HepG2 (cell line): ENCODE measurements around the gene GOLT1A. TPM values are rescaled to one million over a fixed set of nuclear protein-coding genes. Genes with fewer than 3 reads are reported as not detected.

ENCODE experiments used
- ATAC-seq: fragments of 200-7000 bp; cut with Tn5 transposase; 3 replicates; pipeline ENCODE4 v1.9.1; 2020; ENCODE audit warnings: mild to moderate bottlenecking, moderate library complexity
- BruUV-seq: library from RNA; stranded (reverse); fragments of 400-500 nt; replicated peaks from 2 replicates; lab custom pipeline; 2021; lab: Mats Ljungman, UMichigan
- CTCF ChIA-PET: fragments of 300-600 bp; formaldehyde crosslinking; extraction: SDS; loops from one replicate; lab custom pipeline; 2021; ENCODE audit warnings: low total read pairs, inconsistent platforms, low intra/inter-chr PET ratio; lab: Yijun Ruan, JAX
- POLR2A ChIA-PET: fragments of 350-600 bp; sonication (Branson Sonifier 250); formaldehyde crosslinking; loops from one replicate; lab custom pipeline; 2020; ENCODE audit warnings: antibody characterized with exemption, inconsistent platforms; lab: Yijun Ruan, JAX
- DNase-seq: peaks from one replicate; pipeline ENCODE4 v3.0.0-alpha.2; 2015; ENCODE audit warnings: low spot score
- FAIRE-seq: peaks from 3 replicates; lab custom pipeline; 2011; peaks lifted over from hg19 to GRCh38; lab: Jason Lieb, UNC
- H2AFZ ChIP-seq: one replicate; pipeline ENCODE4 v1.6.1; 2011; ENCODE audit warnings: low read length, inconsistent platforms
- H3K27ac ChIP-seq: fragments of 300-600 bp; 3 replicates; pipeline ENCODE4 v1.8.0; 2011; ENCODE audit warnings: mixed run types, mild to moderate bottlenecking, mixed read lengths, low read length, inconsistent platforms; ENCODE audit not compliant: insufficient read depth; ENCODE audit errors: extremely low read length
- H3K27me3 ChIP-seq, 2 experiments: fragments of 200-600 bp in 1 of 2; 2 replicates in 1 of 2; 3 replicates in 1 of 2; pipeline versions ENCODE4 v1.6.0 to v1.8.0; 2011; ENCODE audit warnings: low read length in 2 of 2, mild to moderate bottlenecking in 2 of 2, moderate library complexity in 2 of 2, inconsistent platforms in 1 of 2; ENCODE audit not compliant: insufficient read depth in 2 of 2, control insufficient read depth in 1 of 2
- H3K36me3 ChIP-seq, 2 experiments: fragments of 200-600 bp in 1 of 2; replicated peaks in 1 of 2; 2 replicates in 1 of 2; 3 replicates in 1 of 2; pipeline versions ENCODE4 v1.5.1 to v1.8.0; 2011; ENCODE audit warnings: low read length in 2 of 2, inconsistent platforms in 1 of 2; ENCODE audit not compliant: insufficient read depth in 2 of 2, control insufficient read depth in 1 of 2
- H3K4me1 ChIP-seq: 2 replicates; pipeline ENCODE4 v1.5.1; 2012; ENCODE audit warnings: low read length, inconsistent platforms; ENCODE audit not compliant: insufficient read depth
- H3K4me2 ChIP-seq: 2 replicates; pipeline ENCODE4 v1.6.0; 2011; ENCODE audit warnings: low read depth, low read length, inconsistent platforms
- H3K4me3 ChIP-seq, 3 experiments: fragments of 200-600 bp in 1 of 3; sonication (generic), shearing (Covaris generic) in 1 of 3; replicated peaks in 1 of 3; 2 replicates each; pipeline ENCODE4 v1.5.1; 2011 to 2016; ENCODE audit warnings: low read length in 3 of 3, inconsistent platforms in 2 of 3, low read depth in 2 of 3, mild to moderate bottlenecking in 2 of 3, control low read depth in 1 of 3, mixed read lengths in 1 of 3; ENCODE audit not compliant: insufficient read depth in 1 of 3
- H3K79me2 ChIP-seq: one replicate; pipeline ENCODE4 v1.6.1; 2011; ENCODE audit warnings: low read length, inconsistent platforms; ENCODE audit not compliant: insufficient read depth
- H3K9ac ChIP-seq: 2 replicates; pipeline ENCODE4 v1.6.0; 2011; ENCODE audit warnings: mild to moderate bottlenecking, low read depth, low read length, inconsistent platforms; ENCODE audit not compliant: insufficient read depth
- H3K9me3 ChIP-seq: 2 replicates; pipeline ENCODE4 v1.5.1; 2012; ENCODE audit warnings: mild to moderate bottlenecking, low read length
- H4K20me1 ChIP-seq: 2 replicates; pipeline ENCODE4 v1.6.0; 2011; ENCODE audit warnings: inconsistent platforms, mild to moderate bottlenecking, low read length, moderate library complexity; ENCODE audit not compliant: insufficient read depth
- GTF2F1 ChIP-seq: fragments of 150-350 bp; IDR thresholded peaks from 2 replicates; pipeline ENCODE4 v1.6.1; 2014; ENCODE audit warnings: low read length
- HCFC1 ChIP-seq: fragments of 150-350 bp; IDR thresholded peaks from 2 replicates; pipeline ENCODE4 v1.6.1; 2014; ENCODE audit warnings: low read depth, low read length
- ISL2 ChIP-seq: sonication (generic); formaldehyde crosslinking; IDR thresholded peaks from 2 replicates; pipeline ENCODE4 v1.5.0; 2020; ENCODE audit warnings: missing genetic modification reagents
- NKX3-1 ChIP-seq: sonication (generic); formaldehyde crosslinking; IDR thresholded peaks from 2 replicates; pipeline ENCODE4 v1.5.0; 2020; ENCODE audit warnings: missing genetic modification reagents
- NPAS2 ChIP-seq: sonication (generic); formaldehyde crosslinking; IDR thresholded peaks from 2 replicates; pipeline ENCODE4 v1.8.0; 2022; ENCODE audit warnings: mild to moderate bottlenecking, missing genetic modification reagents, borderline replicate concordance
- PAWR ChIP-seq: sonication (generic); formaldehyde crosslinking; IDR thresholded peaks from 2 replicates; pipeline ENCODE4 v1.4.0; 2020; ENCODE audit warnings: missing genetic modification reagents, mild to moderate bottlenecking, borderline replicate concordance
- POGZ ChIP-seq: sonication (generic); formaldehyde crosslinking; IDR thresholded peaks from 2 replicates; pipeline ENCODE4 v1.4.0; 2020; ENCODE audit warnings: mild to moderate bottlenecking, missing genetic modification reagents
- PRPF4 ChIP-seq: fragments of 200-400 bp; formaldehyde crosslinking; IDR thresholded peaks from 2 replicates; pipeline ENCODE4 v1.6.1; 2016; ENCODE audit warnings: low read length, low read depth; ENCODE audit not compliant: poor library complexity, severe bottlenecking
- SMAD9 ChIP-seq: sonication (generic); formaldehyde crosslinking; IDR thresholded peaks from 2 replicates; pipeline ENCODE4 v1.5.1; 2020; ENCODE audit warnings: mild to moderate bottlenecking, missing genetic modification reagents
- ZNF281 ChIP-seq: sonication (generic); formaldehyde crosslinking; IDR thresholded peaks from 2 replicates; pipeline ENCODE4 v1.4.0; 2020; ENCODE audit warnings: missing genetic modification reagents, borderline replicate concordance
- ZNF333 ChIP-seq: sonication (generic); formaldehyde crosslinking; IDR thresholded peaks from 2 replicates; pipeline ENCODE4 v1.4.0; 2020; ENCODE audit warnings: mild to moderate bottlenecking, missing genetic modification reagents, borderline replicate concordance
- ZNF883 ChIP-seq: sonication (generic); formaldehyde crosslinking; IDR thresholded peaks from 2 replicates; pipeline ENCODE4 v1.5.1; 2020; ENCODE audit warnings: mild to moderate bottlenecking, missing genetic modification reagents; ENCODE audit errors: not compliant biosample characterization
- WGBS: methylation state at CpG from one replicate; pipeline ENCODE4 v1.1.6; 2017; ENCODE audit warnings: low lambda C conversion rate; 5-methylcytosine and 5-hydroxymethylcytosine counted together
- in situ Hi-C: cut with HindIII; loops from 2 replicates; pipeline ENCODE4 v1.10.0; 2017; ENCODE audit warnings: low pct_unique_long_range_greater_than_20kb; ENCODE audit not compliant: extremely low pct_ligation_motif_present
- intact Hi-C: fragments of 100-400 bp; cut with micrococcal nuclease; formaldehyde crosslinking; loops from one replicate; pipeline ENCODE4 v1.10.0; 2022; ENCODE audit not compliant: unreplicated experiment
- polyA plus RNA-seq, 8 experiments: library from polyadenylated mRNA; depleted of rRNA in 3 of 8; stranded (reverse) in 7 of 8; unstranded in 1 of 8; fragments of >200 nt; fragmentation: Illumina TruSeq in 4 of 8; extraction: Trizol in 4 of 8; gene quantifications; 2 replicates each; pipeline versions ENCODE4 v1.2.1 to v1.2.3, GENCODE V29; 2011 to 2016; ENCODE audit warnings: low read depth in 4 of 8, missing spikeins in 1 of 8, mixed read lengths in 1 of 8; ENCODE audit not compliant: insufficient read depth in 1 of 8
- total RNA-seq, 5 experiments: library from RNA; depleted of rRNA; stranded (reverse); fragments of >200 nt; fragmentation: Illumina TruSeq; extraction: Trizol; gene quantifications; 2 replicates each; pipeline ENCODE4 v1.2.3, GENCODE V29; 2016; ENCODE audit warnings: low read depth in 1 of 5
- TF ChIP-seq, protein P1 (sequence below): sonication (generic); formaldehyde crosslinking; IDR thresholded peaks from 2 replicates; pipeline ENCODE4 v1.4.0; 2020; ENCODE audit warnings: missing genetic modification reagents
- TF ChIP-seq, protein P2 (sequence below): IDR thresholded peaks from 2 replicates; pipeline ENCODE4 v1.4.0; 2020; ENCODE audit warnings: mild to moderate bottlenecking, missing genetic modification reagents

Gene GOLT1A
- total and polyA plus RNA-seq, 2 of the 13 experiments (the other 11 are each of a cell fraction or from before 2014, with no cell fraction given), result 25.8 to 28.0 TPM

DNA sequence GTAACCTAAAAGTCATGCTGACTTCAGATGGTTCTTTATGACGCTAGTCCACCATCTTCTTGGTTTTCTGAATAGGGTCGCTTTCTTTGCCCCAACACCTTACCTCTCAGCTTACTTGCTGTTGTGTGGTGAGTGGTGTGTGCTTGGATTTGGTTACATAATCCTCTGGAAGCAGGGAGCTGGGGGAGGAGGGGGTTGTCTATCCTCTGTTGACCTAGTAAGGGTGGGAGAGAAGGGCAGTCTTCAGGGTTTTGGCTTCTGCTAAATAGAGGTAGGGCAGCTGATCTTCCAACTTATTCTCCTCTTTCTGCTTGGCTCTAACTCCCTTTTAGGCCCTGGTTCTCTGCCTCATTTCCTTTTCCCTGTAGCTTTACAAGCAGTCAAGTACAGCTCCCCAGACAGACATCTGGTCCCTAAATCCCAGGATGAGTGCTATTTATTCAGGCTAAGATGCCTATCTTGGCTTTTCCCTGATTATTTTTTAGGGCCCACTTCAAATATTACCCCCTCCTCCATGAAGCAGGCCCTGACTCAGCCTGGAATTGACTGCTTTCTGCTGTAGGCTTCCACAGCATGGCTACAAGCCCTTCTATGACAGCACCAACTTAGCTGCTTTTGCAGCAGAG, 41.3 kb downstream of the GOLT1A start:
- Histone ChIP-seq H2AFZ (no peak overlapping the region), H4K20me1 (no peaks in the 10 kb centered on the region), H3K9ac (no peak overlapping the region), H3K27ac (no peak overlapping the region), H3K4me2 (no peak overlapping the region), H3K36me3 (no peaks in the 10 kb centered on the region), H3K79me2 (no peaks in the 10 kb centered on the region), H3K4me1 (peaks cover 24% of the 10 kb centered on the region), H3K4me3 (no peak overlapping the region), H3K9me3 (peaks cover 25% of the 10 kb centered on the region), H3K27me3 (0 out of 5 replicates have a peak, but pooled peaks cover 0 to 7% of the 10 kb centered on the region in 2 experiments)
- ATAC-seq (no peak), FAIRE-seq (no peak), DNase-seq (no peak)
- POLR2A ChIA-PET, result no interaction called here
- WGBS, result 59% methylated on average over 2 of the region's 2 CpGs
- in situ Hi-C loops, result no loop called here
- BruUV-seq, result no TSS peak
- CTCF ChIA-PET, result no interaction called here
- intact Hi-C loops, result no loop called here
- TF ChIP-seq PAWR (CRISPR knock-in tag) (no peak), POGZ (CRISPR knock-in tag) (no peak), HCFC1 (no peak), ISL2 (no peak), ZNF883 (no peak), ZNF281 (CRISPR knock-in tag) (no peak), ZNF333 (CRISPR knock-in tag) (no peak), GTF2F1 (no peak), NPAS2 (CRISPR knock-in tag) (no peak), PRPF4 (no peak), NKX3-1 (no peak), SMAD9 (no peak)
- TF ChIP-seq, protein P1, sequence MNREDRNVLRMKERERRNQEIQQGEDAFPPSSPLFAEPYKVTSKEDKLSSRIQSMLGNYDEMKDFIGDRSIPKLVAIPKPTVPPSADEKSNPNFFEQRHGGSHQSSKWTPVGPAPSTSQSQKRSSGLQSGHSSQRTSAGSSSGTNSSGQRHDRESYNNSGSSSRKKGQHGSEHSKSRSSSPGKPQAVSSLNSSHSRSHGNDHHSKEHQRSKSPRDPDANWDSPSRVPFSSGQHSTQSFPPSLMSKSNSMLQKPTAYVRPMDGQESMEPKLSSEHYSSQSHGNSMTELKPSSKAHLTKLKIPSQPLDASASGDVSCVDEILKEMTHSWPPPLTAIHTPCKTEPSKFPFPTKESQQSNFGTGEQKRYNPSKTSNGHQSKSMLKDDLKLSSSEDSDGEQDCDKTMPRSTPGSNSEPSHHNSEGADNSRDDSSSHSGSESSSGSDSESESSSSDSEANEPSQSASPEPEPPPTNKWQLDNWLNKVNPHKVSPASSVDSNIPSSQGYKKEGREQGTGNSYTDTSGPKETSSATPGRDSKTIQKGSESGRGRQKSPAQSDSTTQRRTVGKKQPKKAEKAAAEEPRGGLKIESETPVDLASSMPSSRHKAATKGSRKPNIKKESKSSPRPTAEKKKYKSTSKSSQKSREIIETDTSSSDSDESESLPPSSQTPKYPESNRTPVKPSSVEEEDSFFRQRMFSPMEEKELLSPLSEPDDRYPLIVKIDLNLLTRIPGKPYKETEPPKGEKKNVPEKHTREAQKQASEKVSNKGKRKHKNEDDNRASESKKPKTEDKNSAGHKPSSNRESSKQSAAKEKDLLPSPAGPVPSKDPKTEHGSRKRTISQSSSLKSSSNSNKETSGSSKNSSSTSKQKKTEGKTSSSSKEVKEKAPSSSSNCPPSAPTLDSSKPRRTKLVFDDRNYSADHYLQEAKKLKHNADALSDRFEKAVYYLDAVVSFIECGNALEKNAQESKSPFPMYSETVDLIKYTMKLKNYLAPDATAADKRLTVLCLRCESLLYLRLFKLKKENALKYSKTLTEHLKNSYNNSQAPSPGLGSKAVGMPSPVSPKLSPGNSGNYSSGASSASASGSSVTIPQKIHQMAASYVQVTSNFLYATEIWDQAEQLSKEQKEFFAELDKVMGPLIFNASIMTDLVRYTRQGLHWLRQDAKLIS (CRISPR knock-in tag), result no peak
- TF ChIP-seq, protein P2, sequence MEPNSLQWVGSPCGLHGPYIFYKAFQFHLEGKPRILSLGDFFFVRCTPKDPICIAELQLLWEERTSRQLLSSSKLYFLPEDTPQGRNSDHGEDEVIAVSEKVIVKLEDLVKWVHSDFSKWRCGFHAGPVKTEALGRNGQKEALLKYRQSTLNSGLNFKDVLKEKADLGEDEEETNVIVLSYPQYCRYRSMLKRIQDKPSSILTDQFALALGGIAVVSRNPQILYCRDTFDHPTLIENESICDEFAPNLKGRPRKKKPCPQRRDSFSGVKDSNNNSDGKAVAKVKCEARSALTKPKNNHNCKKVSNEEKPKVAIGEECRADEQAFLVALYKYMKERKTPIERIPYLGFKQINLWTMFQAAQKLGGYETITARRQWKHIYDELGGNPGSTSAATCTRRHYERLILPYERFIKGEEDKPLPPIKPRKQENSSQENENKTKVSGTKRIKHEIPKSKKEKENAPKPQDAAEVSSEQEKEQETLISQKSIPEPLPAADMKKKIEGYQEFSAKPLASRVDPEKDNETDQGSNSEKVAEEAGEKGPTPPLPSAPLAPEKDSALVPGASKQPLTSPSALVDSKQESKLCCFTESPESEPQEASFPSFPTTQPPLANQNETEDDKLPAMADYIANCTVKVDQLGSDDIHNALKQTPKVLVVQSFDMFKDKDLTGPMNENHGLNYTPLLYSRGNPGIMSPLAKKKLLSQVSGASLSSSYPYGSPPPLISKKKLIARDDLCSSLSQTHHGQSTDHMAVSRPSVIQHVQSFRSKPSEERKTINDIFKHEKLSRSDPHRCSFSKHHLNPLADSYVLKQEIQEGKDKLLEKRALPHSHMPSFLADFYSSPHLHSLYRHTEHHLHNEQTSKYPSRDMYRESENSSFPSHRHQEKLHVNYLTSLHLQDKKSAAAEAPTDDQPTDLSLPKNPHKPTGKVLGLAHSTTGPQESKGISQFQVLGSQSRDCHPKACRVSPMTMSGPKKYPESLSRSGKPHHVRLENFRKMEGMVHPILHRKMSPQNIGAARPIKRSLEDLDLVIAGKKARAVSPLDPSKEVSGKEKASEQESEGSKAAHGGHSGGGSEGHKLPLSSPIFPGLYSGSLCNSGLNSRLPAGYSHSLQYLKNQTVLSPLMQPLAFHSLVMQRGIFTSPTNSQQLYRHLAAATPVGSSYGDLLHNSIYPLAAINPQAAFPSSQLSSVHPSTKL (CRISPR knock-in tag), result no peak
